Sigmoid colon (tissue), 7 donors: ENCODE data around the gene MPV17. TPM values are rescaled to one million over a fixed set of nuclear protein-coding genes. Genes with fewer than 3 reads are reported as not detected.
A peak's percentile ranks its signal among the peaks of the same experiment; 100 is the strongest.
"Not testable (repeated sequence)": the region's sequence is repeated elsewhere in the genome, so short reads cannot be mapped to it uniquely, and the experiment has no call there.

Source experiments
- DNase-seq: peaks from one replicate; pipeline ENCODE4 v3.0.0-alpha.2; 2019
- H3K27ac ChIP-seq, 4 donors: fragments of 200-600 bp; sonication (generic); one replicate each; pipeline ENCODE4 v1.5.1; 2016 to 2019; ENCODE audit warnings: mild to moderate bottlenecking in 1 of 4
- H3K27me3 ChIP-seq, 3 donors: fragments of 200-600 bp; sonication (generic); one replicate each; pipeline ENCODE4 v1.5.1; 2019; ENCODE audit warnings: mild to moderate bottlenecking in 1 of 3
- H3K36me3 ChIP-seq, 4 donors: fragments of 200-600 bp; sonication (generic); one replicate each; pipeline ENCODE4 v1.5.1; 2016 to 2019
- H3K4me1 ChIP-seq, 4 donors: fragments of 200-600 bp; sonication (generic); one replicate each; pipeline ENCODE4 v1.5.1; 2017 to 2019
- H3K4me3 ChIP-seq, 4 donors: fragments of 200-600 bp; sonication (generic); one replicate each; pipeline ENCODE4 v1.5.1; 2017 to 2019; ENCODE audit warnings: mild to moderate bottlenecking in 2 of 4, moderate library complexity in 1 of 4
- H3K9me3 ChIP-seq, 4 donors: fragments of 200-600 bp in 3 of 4; sonication (generic) in 3 of 4; one replicate each; pipeline versions ENCODE4 v1.5.1 to v1.6.1; 2013 to 2019
- EP300 ChIP-seq, 4 donors: sonication (generic); formaldehyde crosslinking; IDR thresholded peaks; one replicate each; pipeline ENCODE4 v1.6.1; 2017; ENCODE audit warnings: antibody characterized with exemption in 4 of 4
- POLR2A ChIP-seq, 2 donors: fragments of 450-650 bp; IDR thresholded peaks; one replicate each; pipeline ENCODE4 v1.6.1; 2016; ENCODE audit warnings: antibody characterized with exemption in 2 of 2, mild to moderate bottlenecking in 2 of 2, moderate library complexity in 2 of 2
- POLR2AphosphoS5 ChIP-seq, 4 donors: sonication (generic); formaldehyde crosslinking; IDR thresholded peaks; one replicate each; pipeline ENCODE4 v1.6.1; 2017; ENCODE audit warnings: antibody characterized with exemption in 4 of 4
- WGBS, 2 donors: extraction: QIAGEN DNeasy Blood & Tissue Kit; methylation state at CpG; one replicate each; pipeline ENCODE4 v1.1.7; 2013; 5-methylcytosine and 5-hydroxymethylcytosine counted together
- intact Hi-C: fragments of 100-400 bp; cut with DNase I; formaldehyde crosslinking; loops from one replicate; pipeline ENCODE4 v1.15.1; 2023
- polyA plus RNA-seq, 3 donors: library from polyadenylated mRNA; stranded (reverse); fragments of 200-250 nt; gene quantifications; one replicate each; pipeline ENCODE4 v1.2.3, GENCODE V29; 2013
- total RNA-seq, 4 donors: library from RNA; depleted of rRNA; stranded (reverse); fragments of >200 nt; gene quantifications; one replicate each; pipeline ENCODE4 v1.1.0, GENCODE V29; 2016
- TF ChIP-seq, protein P1 (sequence below), 4 experiments: fragments of 450-650 bp in 3 of 4; fragments of 200-600 bp in 1 of 4; IDR thresholded peaks; one replicate each; pipeline ENCODE4 v1.5.1; 2016 to 2019; ENCODE audit warnings: antibody characterized with exemption in 4 of 4, mild to moderate bottlenecking in 3 of 4, moderate library complexity in 2 of 4
- donor health status: healthy with polysubstance abuse.
- donor health status: Bipolar disorder and iron deficiency.
- donor health status: healthy.

MPV17 gene
- total and polyA plus RNA-seq, 7 donors, result 22.2 to 68.6 (median 59.9) TPM

DNA sequence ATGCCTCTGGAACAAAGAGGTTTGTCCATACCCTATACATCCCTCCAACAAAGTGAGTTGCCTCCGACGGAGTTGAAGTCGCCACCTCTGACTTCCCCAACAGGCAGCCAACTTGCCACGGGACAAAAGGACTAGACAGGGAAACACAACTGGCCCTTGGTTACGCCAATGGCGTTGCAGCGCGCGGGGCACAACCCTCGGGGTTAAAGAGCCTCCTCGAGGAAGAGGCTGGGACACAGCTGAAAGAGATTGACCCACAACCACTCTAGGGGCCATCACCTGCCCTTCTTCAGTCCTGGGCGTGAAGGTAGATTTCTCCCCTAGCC is 33.1 kb upstream of the MPV17 start:
- peaks cover 0 to 38% (median 34%) of the 10 kb centered on the region in 4 donors for H3K4me1 ChIP-seq
- peak overlapping the region; percentile 79 to 93 (median 86) for H3K27ac ChIP-seq
- peak overlapping the region; percentile 52 to 94 (median 84) for H3K4me3 ChIP-seq
- peak; percentile 70 for DNase-seq
- no peaks in the 10 kb centered on the region for H3K36me3 ChIP-seq
- TF ChIP-seq EP300 (IDR thresholded peaks at IDR 0.05) (no peak), POLR2A (IDR thresholded peaks at IDR 0.05) (no peak), POLR2AphosphoS5 (IDR thresholded peaks at IDR 0.05) (no peak)
- TF ChIP-seq, protein P1, sequence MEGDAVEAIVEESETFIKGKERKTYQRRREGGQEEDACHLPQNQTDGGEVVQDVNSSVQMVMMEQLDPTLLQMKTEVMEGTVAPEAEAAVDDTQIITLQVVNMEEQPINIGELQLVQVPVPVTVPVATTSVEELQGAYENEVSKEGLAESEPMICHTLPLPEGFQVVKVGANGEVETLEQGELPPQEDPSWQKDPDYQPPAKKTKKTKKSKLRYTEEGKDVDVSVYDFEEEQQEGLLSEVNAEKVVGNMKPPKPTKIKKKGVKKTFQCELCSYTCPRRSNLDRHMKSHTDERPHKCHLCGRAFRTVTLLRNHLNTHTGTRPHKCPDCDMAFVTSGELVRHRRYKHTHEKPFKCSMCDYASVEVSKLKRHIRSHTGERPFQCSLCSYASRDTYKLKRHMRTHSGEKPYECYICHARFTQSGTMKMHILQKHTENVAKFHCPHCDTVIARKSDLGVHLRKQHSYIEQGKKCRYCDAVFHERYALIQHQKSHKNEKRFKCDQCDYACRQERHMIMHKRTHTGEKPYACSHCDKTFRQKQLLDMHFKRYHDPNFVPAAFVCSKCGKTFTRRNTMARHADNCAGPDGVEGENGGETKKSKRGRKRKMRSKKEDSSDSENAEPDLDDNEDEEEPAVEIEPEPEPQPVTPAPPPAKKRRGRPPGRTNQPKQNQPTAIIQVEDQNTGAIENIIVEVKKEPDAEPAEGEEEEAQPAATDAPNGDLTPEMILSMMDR (IDR thresholded peaks at IDR 0.05), result no peak
- no peaks in the 10 kb centered on the region for H3K27me3 ChIP-seq
- 0 to 1% methylated on average over 12 of the region's 12 CpGs for WGBS, 2 donors
- intact Hi-C loops, result loop anchor here (1.0 to 10.0 kb wide), 2 partner anchors 72 to 141 kb away; partner anchors contain the start of genes ATRAID, CAD, NRBP1 and SLC5A6
- H3K9me3 ChIP-seq, result no peaks in the 10 kb centered on the region

DNA sequence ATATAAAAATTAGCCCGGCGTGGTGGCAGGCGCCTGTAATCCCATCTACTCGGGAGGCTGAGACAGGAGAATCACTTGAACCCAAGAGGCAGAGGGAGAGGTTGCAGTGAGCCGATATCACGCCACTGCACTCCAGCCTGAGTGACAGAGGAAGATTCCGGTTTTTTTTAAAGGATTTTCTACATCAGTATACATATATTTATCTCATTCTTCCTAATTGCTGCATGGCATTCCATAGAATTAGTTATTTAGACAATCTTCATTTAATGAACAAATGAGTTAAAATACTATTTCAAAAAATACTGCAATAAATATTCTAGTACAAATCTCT is 31.7 kb upstream of the MPV17 start:
- Histone ChIP-seq H3K36me3 (peaks cover 0 to 5% (median 0%) of the 10 kb centered on the region in 4 donors), H3K9me3 (no peaks in the 10 kb centered on the region), H3K4me3 (no peak overlapping the region), H3K27ac (no peak overlapping the region), H3K4me1 (peaks cover 0 to 38% (median 34%) of the 10 kb centered on the region in 4 donors), H3K27me3 (no peaks in the 10 kb centered on the region)
- intact Hi-C loops, result loop anchor here (10.0 kb wide), 1 partner anchor 140 kb away; the partner anchor contains the start of genes ATRAID, CAD and SLC5A6
- TF ChIP-seq, protein P1 (IDR thresholded peaks at IDR 0.05), result no peak
- no peak for TF ChIP-seq EP300 (IDR thresholded peaks at IDR 0.05)
- no peak for TF ChIP-seq POLR2A (IDR thresholded peaks at IDR 0.05)
- no peak for TF ChIP-seq POLR2AphosphoS5 (IDR thresholded peaks at IDR 0.05)
- 89 to 91% methylated on average over 7 of the region's 7 CpGs for WGBS, 2 donors
- DNase-seq, result no peak

DNA sequence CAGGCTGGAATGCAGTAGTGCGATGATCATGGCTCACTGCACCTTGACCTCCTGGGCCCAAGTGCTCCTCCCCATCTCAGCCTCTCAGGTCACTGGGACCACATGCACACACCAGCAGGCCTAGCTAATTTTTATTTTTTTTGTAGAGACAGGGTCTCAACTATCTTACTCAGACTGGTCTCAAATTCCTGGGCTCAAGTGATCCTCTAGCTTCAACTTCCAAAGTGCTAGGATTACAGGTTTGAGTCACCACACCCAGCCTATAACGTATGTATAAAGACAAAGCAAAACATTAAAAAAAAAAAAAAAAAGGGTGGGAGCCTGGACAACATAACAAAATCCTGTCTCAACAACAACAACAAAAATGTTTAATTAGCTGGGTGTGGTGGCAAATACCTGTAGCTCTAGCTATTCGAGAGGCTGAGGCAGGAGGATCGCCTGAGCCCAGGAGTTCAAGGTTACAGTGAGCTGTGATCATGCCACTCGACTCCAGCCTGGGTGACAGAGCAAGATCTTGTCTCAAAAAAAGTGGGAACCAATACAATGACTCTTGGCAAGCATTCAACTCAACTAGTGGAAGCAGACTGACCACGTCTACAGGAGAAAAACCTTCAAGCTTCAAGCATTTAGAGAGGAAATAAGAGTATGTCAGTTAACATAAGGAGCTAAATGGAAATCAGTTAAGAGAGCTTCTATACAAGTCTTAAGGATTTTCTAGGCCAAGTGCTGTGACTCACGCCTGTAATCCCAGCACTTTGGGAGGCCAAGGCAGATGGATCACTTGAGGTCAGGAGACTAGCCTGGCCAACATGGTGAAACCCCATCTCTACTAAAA is 31.1 kb upstream of the MPV17 start:
- TF ChIP-seq EP300 (IDR thresholded peaks at IDR 0.05) (no peak), POLR2A (IDR thresholded peaks at IDR 0.05) (no peak), POLR2AphosphoS5 (IDR thresholded peaks at IDR 0.05) (no peak)
- TF ChIP-seq, protein P1 (IDR thresholded peaks at IDR 0.05), result no peak
- H3K27me3 ChIP-seq, result no peaks in the 10 kb centered on the region
- H3K9me3 ChIP-seq, result no peaks in the 10 kb centered on the region
- H3K4me1 ChIP-seq, result peaks cover 0 to 38% (median 34%) of the 10 kb centered on the region in 4 donors
- 45 to 79% methylated on average over 7 of the region's 7 CpGs for WGBS, 2 donors
- intact Hi-C loops, result loop anchor here (10.0 kb wide), 1 partner anchor 139 kb away; the partner anchor contains the start of genes ATRAID, CAD and SLC5A6
- no peak for DNase-seq
- no peak overlapping the region for H3K4me3 ChIP-seq
- no peak overlapping the region for H3K27ac ChIP-seq
- peaks cover 0 to 5% (median 0%) of the 10 kb centered on the region in 4 donors for H3K36me3 ChIP-seq

DNA sequence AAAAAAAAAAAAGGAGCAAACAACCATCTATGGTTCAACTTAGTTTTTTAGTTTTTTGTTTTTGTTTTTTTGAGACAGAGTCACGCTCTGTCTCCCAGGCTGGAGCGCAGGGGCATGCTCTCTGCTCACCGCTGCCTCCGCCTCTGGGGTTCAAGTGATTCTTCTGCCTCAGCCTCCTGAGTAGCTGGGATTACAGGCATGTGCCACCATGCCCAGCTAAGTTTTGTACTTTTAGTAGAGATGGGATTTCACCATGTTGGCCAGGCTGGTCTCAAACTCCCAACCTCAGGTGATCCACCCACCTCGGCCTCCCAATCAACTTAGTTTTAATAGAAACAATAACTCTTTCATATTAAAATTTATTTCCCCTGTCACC is 30.5 kb upstream of the MPV17 start:
- DNase-seq, H3K27me3 ChIP-seq, H3K9me3 ChIP-seq, H3K36me3 ChIP-seq, H3K4me3 ChIP-seq, H3K27ac ChIP-seq: not testable (repeated sequence)
- WGBS, 2 donors, result 88 to 95% methylated on average over 5 of the region's 5 CpGs
- H3K4me1 ChIP-seq, result peaks cover 0 to 37% (median 32%) of the 10 kb centered on the region in 4 donors
- intact Hi-C loops, result loop anchor here (10.0 kb wide), 1 partner anchor 139 kb away; the partner anchor contains the start of genes ATRAID, CAD and SLC5A6

DNA sequence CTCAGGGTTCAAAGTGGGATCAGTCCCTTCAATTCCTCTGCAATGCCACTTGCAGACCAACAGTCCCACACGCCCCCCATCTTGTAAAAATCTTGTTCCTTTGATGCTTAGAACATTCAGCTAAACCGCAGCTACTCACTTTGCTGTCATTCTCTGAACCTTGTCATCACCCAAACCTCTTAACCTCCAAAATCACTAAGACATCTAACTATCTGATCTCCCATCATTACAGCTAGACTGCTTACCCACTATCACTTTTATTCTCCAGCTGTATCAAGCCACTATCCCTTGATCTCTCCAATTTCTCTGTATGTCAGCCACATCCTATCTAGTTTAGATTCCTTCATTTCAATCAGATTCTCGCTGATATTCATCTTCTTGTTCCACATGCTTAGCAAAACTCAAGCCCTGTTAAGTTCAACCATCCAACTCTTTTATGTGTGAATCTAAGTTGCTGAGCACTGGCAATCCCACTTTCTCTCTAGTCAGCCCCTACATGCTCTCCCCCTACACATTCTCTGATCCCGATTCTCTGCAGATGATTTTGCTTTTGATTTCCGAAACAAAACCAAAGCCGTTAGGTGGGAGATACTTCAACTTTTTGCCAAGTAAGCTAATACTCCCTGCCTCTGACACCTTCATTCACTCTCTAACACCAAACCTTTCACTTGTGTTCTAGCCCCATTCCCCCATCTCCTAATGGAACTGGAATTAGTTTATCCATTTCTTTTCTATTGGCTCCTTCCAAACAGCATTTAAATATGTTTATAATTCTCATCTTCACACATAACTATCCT is 29.1 kb upstream of the MPV17 start:
- TF ChIP-seq, protein P1 (IDR thresholded peaks at IDR 0.05), result no peak
- TF ChIP-seq POLR2AphosphoS5 (IDR thresholded peaks at IDR 0.05), result no peak
- no peak for TF ChIP-seq POLR2A (IDR thresholded peaks at IDR 0.05)
- no peak for TF ChIP-seq EP300 (IDR thresholded peaks at IDR 0.05)
- no peaks in the 10 kb centered on the region for H3K27me3 ChIP-seq
- H3K27ac ChIP-seq, result no peak overlapping the region
- H3K36me3 ChIP-seq, result peaks cover 0 to 5% (median 0%) of the 10 kb centered on the region in 4 donors
- no peaks in the 10 kb centered on the region for H3K9me3 ChIP-seq
- no peak for DNase-seq
- H3K4me3 ChIP-seq, result no peak overlapping the region
- 77 to 88% methylated on average over 6 of the region's 6 CpGs for WGBS, 2 donors
- H3K4me1 ChIP-seq, result peaks cover 0 to 26% (median 21%) of the 10 kb centered on the region in 4 donors
- intact Hi-C loops, result loop anchor here (10.0 kb wide), 1 partner anchor 137 kb away; the partner anchor contains the start of genes ATRAID, CAD and SLC5A6
